Astrocyte of the cerebellum (primary cell): ENCODE results near the gene DIPK1A.

Experiments
- DNase-seq: peaks from one replicate; pipeline ENCODE4 v3.0.0-alpha.2; 2011; ENCODE audit warnings: low read depth
- H3K4me3 ChIP-seq: 2 replicates; pipeline ENCODE4 v1.5.1; 2011; ENCODE audit warnings: mild to moderate bottlenecking, low read depth, low read length, moderate library complexity
- CTCF ChIP-seq: IDR thresholded peaks from 2 replicates; pipeline ENCODE4 v1.5.1; 2012; ENCODE audit warnings: low read length, low read depth, moderate library complexity, mild to moderate bottlenecking; ENCODE audit errors: missing control alignments
- in situ Hi-C: cut with HindIII; loops from 2 replicates; pipeline ENCODE4 v1.10.0; 2017; ENCODE audit warnings: low sequenced_read_pairs

Gene DIPK1A

GRCh38 chr1:92924501-92924900 lies 36.8 kb downstream of the DIPK1A start:
- in situ Hi-C loops: no loop called here
- no peak overlapping the region for H3K4me3 ChIP-seq
- no peak for TF ChIP-seq CTCF
- no peak for DNase-seq

- in situ Hi-C loops: no loop called here
- H3K4me3 ChIP-seq: no peak overlapping the region
- DNase-seq: no peak
- TF ChIP-seq CTCF: no peak
These were observed 37.6 kb downstream of the DIPK1A start for GRCh38 chr1:92923664-92924063.

- no peak overlapping the region for H3K4me3 ChIP-seq
- peak; percentile 59 for DNase-seq
- no peak for TF ChIP-seq CTCF
- in situ Hi-C loops: no loop called here
These were observed 38.8 kb downstream of the DIPK1A start for GRCh38 chr1:92922356-92923035.

GRCh38 chr1:92921031-92922023 lies 39.9 kb downstream of the DIPK1A start:
- no peak for TF ChIP-seq CTCF
- in situ Hi-C loops: no loop called here
- DNase-seq: no peak
- H3K4me3 ChIP-seq: no peak overlapping the region

- DNase-seq: no peak
- no peak for TF ChIP-seq CTCF
- H3K4me3 ChIP-seq: no peak overlapping the region
- in situ Hi-C loops: no loop called here
These were observed 44.4 kb downstream of the DIPK1A start for GRCh38 chr1:92916899-92917298.

GRCh38 chr1:92915547-92915946 lies 45.7 kb downstream of the DIPK1A start:
- no peak overlapping the region for H3K4me3 ChIP-seq
- in situ Hi-C loops: no loop called here
- DNase-seq: no peak
- no peak for TF ChIP-seq CTCF
